Chondrocyte (in vitro differentiated cells): ENCODE data around the gene GOLGA2. TPM values are rescaled to one million over a fixed set of nuclear protein-coding genes. Genes with fewer than 3 reads are reported as not detected.
A peak's percentile ranks its signal among the peaks of the same experiment; 100 is the strongest.
"Not testable (repeated sequence)": the region's sequence is repeated elsewhere in the genome, so short reads cannot be mapped to it uniquely, and the experiment has no call there.

Experiments used
- DNase-seq: peaks from one replicate; pipeline ENCODE4 v3.0.0; 2021; ENCODE audit warnings: mixed read lengths, low spot score
- H3K27ac Mint-ChIP-seq: one replicate; pipeline ENCODE4 v1.8.0; 2021; ENCODE audit warnings: mild to moderate bottlenecking, moderate library complexity, mixed read lengths; ENCODE audit not compliant: unreplicated experiment
- H3K27me3 Mint-ChIP-seq: 2 replicates; pipeline ENCODE4 v1.8.0; 2021; ENCODE audit warnings: low read depth, mixed read lengths
- H3K36me3 Mint-ChIP-seq: 2 replicates; pipeline ENCODE4 v1.8.0; 2021; ENCODE audit warnings: low read depth, mixed read lengths
- H3K4me1 Mint-ChIP-seq: 2 replicates; pipeline ENCODE4 v1.8.0; 2021; ENCODE audit warnings: low read depth, mild to moderate bottlenecking, mixed read lengths
- H3K4me3 Mint-ChIP-seq: one replicate; pipeline ENCODE4 v1.8.0; 2021; ENCODE audit warnings: mild to moderate bottlenecking, moderate library complexity, mixed read lengths; ENCODE audit not compliant: unreplicated experiment
- H3K9me3 Mint-ChIP-seq: 2 replicates; pipeline ENCODE4 v1.8.0; 2021; ENCODE audit warnings: low read depth, mixed read lengths
- CTCF ChIP-seq: fragments of 200-600 bp; sonication (generic); IDR thresholded peaks from 2 replicates; pipeline ENCODE4 v1.5.0; 2021; ENCODE audit warnings: antibody characterized with exemption, mild to moderate bottlenecking, moderate library complexity
- total RNA-seq: library from RNA; stranded (reverse); gene quantifications from 3 replicates; pipeline ENCODE4 v1.2.1, GENCODE V29; 2021

Gene GOLGA2
- total RNA-seq, 1 donor from 2014 or later: 210 TPM

- no peak for DNase-seq
- H3K27me3 Mint-ChIP-seq: no peaks in the 10 kb centered on the region
- no peak overlapping the region for H3K4me3 Mint-ChIP-seq
- TF ChIP-seq CTCF: no peak
- no peaks in the 10 kb centered on the region for H3K9me3 Mint-ChIP-seq
- no peak overlapping the region for H3K27ac Mint-ChIP-seq
- H3K4me1 Mint-ChIP-seq: peaks cover 29% of the 10 kb centered on the region
- H3K36me3 Mint-ChIP-seq: peaks cover 9% of the 10 kb centered on the region
Measured at GRCh38 chr9:128242124-128242523, 33.7 kb downstream of the GOLGA2 start.

GRCh38 chr9:128233817-128234406 lies 41.9 kb downstream of the GOLGA2 start:
- Mint-ChIP-seq H3K36me3 (peaks cover 8% of the 10 kb centered on the region), H3K4me1 (no peaks in the 10 kb centered on the region), H3K9me3 (no peaks in the 10 kb centered on the region), H3K27ac (no peak overlapping the region), H3K4me3 (no peak overlapping the region), H3K27me3 (no peaks in the 10 kb centered on the region)
- no peak for TF ChIP-seq CTCF
- no peak for DNase-seq

GRCh38 chr9:128232528-128233428 lies 43.0 kb downstream of the GOLGA2 start:
- Mint-ChIP-seq H3K27ac (peak overlapping the region; percentile 32), H3K4me3 (no peak overlapping the region), H3K27me3 (no peaks in the 10 kb centered on the region), H3K36me3 (peaks cover 7% of the 10 kb centered on the region), H3K4me1 (no peaks in the 10 kb centered on the region), H3K9me3 (no peaks in the 10 kb centered on the region)
- DNase-seq: no peak
- TF ChIP-seq CTCF: no peak

- DNase-seq: no peak
- Mint-ChIP-seq H3K9me3 (no peaks in the 10 kb centered on the region), H3K4me1 (no peaks in the 10 kb centered on the region), H3K27me3 (no peaks in the 10 kb centered on the region), H3K4me3 (no peak overlapping the region), H3K36me3 (peaks cover 9% of the 10 kb centered on the region), H3K27ac (no peak overlapping the region)
- no peak for TF ChIP-seq CTCF
Measured at GRCh38 chr9:128231638-128232527, 43.9 kb downstream of the GOLGA2 start.

GRCh38 chr9:128230897-128231296 lies 44.9 kb downstream of the GOLGA2 start:
- not testable (repeated sequence) for H3K36me3 Mint-ChIP-seq, H3K4me1 Mint-ChIP-seq, DNase-seq

More at GRCh38 chr9:128230897-128231296, 44.9 kb downstream of the GOLGA2 start:
- not testable (repeated sequence) for H3K27me3 Mint-ChIP-seq, H3K9me3 Mint-ChIP-seq, H3K27ac Mint-ChIP-seq, H3K4me3 Mint-ChIP-seq
